Activated CD4-positive, CD25-positive, alpha-beta regulatory T cell treated with anti-CD3 and anti-CD28 coated beads, Interleukin-2, amount 50 U/mL, for 24 hours (primary cell): ENCODE results near the gene COPZ2.
"Not testable (repeated sequence)": the region's sequence is repeated elsewhere in the genome, so short reads cannot be mapped to it uniquely, and the experiment has no call there.

Source experiments
- ATAC-seq, 2 donors: fragments of 150-1000 bp; cut with Tn5 transposase; one replicate each; pipeline ENCODE4 v1.10.0; 2021; ENCODE audit warnings: mild to moderate bottlenecking in 1 of 2, moderate library complexity in 1 of 2

COPZ2 gene

DNA sequence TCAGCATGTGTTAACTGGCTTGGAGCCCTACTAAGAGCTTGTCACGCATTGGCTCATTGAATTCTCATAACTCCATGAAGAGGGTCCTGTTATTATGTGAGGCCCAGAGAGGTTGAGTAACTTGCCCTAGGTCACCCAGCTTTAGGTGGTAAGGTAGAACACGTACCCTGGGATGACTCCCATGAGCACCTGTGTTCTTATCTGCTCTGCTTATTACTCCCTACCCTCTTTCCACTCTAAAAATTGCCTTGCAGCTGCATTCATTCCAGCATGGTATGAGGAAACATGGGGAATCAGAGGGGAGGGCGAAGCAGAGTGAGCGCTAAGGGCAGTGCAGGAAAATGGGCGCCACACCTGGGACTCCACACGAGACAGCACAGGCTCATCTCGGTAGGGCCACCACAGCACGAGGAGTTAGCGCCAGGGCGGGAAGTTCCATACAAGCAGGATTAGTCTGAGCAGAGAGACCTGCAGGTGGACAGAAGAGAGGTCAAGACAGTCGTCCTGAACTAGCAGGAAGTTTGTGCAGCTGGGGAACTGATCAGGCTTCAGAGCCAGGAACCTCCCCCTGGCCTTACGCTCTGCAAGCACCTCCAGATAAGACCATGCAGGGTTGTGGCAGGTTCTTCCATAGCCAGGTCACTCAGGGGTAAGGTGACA lies 10.1 kb downstream of the COPZ2 start:
- no peak for ATAC-seq

GRCh38 chr17:48026502-48027321 lies 10.9 kb downstream of the COPZ2 start:
- peak in 1 of 2 donors; percentile 5 for ATAC-seq

- ATAC-seq, result no peak
Measured at GRCh38 chr17:48025904-48026501, 11.6 kb downstream of the COPZ2 start.

GRCh38 chr17:48025040-48025903 lies 12.3 kb downstream of the COPZ2 start:
- ATAC-seq, result peak; percentile 93 to 94

DNA sequence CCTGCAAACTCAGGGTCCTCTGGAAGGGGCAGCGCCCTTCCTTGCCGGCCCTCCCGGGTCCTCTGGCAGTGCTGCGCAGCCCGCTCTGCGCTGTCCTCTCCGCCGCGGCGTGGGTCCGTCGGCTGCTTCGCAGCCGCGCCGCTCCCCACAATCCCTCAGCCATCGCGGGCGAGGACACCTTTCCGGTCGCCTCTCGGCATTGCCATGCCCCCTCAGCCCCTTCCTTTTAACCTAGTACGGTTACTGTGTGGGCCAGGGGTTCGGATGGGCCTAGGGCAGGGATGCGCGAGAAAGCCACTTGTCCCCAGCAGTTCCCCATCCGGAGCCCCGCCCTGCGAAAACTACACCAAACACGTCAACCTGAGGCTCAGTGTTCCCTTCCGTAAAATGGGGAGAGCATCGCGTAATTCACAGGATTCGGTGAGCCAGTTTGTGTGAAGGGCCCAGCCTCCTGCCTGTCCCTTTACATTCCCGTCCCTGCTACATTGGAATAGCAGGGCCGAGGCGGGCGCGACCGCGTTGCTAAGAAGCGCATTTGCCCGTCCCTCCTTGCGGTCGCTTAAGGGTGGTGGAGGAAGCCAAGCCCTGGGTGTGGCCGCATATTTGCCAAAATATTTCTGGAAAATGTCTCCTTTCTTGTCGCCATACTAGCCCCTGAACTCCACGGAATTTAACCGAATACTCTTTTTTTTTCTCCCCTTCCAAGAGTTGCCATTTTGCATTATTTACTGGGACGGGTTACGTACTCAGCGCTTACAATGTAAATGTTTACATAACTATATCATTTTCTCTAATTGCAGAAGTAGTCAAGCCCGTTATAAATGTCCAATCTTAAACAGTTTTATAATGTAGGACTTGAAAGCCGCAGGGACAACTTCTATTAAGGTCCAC lies 13.2 kb downstream of the COPZ2 start:
- ATAC-seq, result peak; percentile 2 to 5

- peak in 1 of 2 donors; percentile 2 for ATAC-seq
Measured at GRCh38 chr17:48023400-48024148, 14.0 kb downstream of the COPZ2 start.

DNA sequence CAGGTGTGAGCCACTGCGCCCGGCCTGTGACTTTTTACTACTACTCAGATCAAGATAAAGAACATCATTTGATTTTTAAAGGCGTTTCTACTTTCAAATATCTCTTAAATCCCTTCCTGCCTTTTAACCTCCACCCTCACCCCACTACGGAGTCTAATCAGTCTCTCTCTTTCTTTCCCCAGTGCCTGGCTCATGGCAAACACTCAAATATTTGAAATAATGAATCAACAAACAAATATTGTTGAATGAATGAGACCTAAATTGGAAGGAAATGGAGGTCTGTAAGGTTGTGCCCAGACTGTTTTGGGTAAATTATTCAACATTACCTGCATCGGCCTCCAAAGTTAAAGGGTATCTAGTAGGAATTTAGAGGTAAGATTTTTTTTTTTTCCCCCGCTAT lies 14.7 kb downstream of the COPZ2 start:
- no peak for ATAC-seq

DNA sequence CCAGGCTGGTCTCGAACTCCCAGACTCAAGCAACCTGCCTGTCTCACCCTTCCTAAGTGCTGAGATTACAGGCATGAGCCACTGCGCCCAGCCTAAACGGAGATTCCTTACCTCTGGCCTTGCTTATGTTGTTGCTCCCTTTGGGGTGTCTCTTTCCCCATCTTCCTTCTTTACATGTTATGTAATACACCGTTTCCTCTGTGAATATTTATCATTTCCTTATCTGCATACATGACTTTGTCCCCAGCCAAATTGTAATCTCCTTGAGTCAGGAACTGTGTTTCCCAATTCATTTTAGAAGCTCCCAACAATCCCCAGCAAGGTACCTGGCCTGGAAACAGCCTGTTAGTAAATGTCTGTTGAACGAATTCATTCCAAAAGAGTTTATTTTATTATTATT lies 15.7 kb downstream of the COPZ2 start:
- no peak for ATAC-seq

DNA sequence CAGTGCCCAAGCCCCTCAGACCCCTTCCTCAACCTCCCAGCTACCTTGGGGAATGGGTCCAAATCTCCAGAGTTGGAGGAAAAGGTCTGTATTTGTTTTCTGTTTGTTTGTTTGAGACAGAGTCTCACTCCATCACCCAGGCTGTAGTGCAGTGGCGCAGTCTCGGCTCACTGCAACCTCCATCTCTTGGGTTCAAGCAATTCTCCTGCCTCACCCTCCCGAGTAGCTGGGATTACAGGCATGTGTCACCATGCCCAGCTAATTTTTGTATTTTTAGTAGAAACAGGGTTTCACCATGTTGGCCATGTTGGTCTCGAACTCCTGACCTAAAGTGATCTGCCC lies 19.8 kb downstream of the COPZ2 start:
- not testable (repeated sequence) for ATAC-seq

- ATAC-seq, result no peak
Measured at GRCh38 chr17:48016112-48016511, 21.5 kb downstream of the COPZ2 start.

DNA sequence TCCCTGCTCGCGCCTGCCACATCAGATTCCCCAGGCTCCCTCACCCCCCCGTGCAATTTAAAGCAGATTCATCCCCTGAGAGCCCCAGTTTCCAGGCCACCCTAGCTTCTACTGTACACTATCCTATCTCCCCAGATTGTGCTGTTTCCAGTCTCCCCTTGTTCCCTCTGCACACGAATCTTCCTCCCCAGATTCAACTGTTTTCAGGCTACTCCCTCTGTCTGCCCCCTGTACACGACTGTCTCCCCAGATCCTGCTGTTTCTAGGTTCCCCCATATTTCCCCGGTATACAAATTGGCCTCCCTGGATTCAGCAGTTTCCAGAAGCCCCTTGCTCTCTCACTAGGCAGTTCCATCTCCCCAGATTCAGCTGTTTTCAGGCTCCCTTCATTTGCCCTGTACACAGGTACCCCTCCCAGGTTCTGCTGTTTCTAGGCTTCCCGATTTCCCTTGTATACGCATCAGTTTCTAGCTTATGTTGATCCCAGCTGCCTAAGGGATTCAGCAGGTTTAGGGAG lies 22.9 kb downstream of the COPZ2 start:
- no peak for ATAC-seq

DNA sequence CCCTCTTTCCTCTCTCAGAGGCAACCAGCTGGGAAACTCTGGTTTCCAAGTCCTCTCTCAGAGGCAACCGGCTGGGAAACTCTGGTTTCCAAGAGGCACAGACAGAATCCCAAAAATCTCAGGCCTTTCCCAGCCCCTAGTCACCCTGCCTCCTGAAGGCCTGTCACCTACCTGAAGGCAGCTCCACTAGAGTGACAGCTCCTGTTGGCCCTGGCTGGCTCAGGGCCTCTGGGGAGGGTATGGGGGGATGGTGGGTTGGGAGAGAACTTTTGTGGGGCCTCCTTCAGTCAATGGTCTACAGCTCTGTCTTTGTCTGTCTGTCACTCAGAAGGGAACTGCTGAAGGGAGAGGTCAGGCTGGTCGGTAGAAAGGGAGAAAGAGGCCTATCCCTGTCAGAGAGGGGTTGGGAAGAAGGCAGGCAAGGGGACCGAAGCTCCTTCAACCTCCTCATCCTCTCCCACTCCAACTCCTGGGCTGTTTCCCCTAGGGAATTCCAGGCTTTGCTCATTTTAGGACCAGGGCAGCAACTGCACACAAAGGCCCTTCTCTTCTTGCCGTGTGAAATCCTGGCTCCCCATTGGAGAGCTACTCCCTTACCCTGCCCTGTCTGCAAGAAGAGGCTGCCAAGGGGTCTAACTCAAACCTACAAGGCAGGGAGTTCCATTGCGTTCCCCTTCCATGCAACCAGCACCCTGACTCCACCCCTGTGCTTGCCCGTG lies 23.6 kb downstream of the COPZ2 start:
- ATAC-seq, result no peak

GRCh38 chr17:48012654-48013053 lies 24.9 kb downstream of the COPZ2 start:
- no peak for ATAC-seq

DNA sequence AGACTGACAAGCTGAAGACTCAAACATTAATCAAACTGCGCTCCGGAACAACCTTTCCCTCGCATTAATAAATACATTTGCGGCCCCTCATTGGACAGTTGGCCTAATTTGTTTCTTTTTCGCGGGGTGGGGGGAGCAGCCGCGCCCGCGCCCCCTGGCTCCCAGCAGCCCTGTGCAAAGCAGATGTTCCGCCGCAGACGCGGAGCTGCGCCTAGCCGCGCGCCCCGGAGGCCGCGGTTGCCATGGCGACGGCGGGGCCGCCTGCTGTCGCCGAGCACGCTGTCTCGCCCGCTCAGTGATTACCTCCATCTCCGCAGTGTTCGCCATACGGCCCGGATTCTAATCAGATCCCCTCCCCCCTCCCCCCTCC lies 25.5 kb downstream of the COPZ2 start:
- ATAC-seq, result peak; percentile 77 to 85

DNA sequence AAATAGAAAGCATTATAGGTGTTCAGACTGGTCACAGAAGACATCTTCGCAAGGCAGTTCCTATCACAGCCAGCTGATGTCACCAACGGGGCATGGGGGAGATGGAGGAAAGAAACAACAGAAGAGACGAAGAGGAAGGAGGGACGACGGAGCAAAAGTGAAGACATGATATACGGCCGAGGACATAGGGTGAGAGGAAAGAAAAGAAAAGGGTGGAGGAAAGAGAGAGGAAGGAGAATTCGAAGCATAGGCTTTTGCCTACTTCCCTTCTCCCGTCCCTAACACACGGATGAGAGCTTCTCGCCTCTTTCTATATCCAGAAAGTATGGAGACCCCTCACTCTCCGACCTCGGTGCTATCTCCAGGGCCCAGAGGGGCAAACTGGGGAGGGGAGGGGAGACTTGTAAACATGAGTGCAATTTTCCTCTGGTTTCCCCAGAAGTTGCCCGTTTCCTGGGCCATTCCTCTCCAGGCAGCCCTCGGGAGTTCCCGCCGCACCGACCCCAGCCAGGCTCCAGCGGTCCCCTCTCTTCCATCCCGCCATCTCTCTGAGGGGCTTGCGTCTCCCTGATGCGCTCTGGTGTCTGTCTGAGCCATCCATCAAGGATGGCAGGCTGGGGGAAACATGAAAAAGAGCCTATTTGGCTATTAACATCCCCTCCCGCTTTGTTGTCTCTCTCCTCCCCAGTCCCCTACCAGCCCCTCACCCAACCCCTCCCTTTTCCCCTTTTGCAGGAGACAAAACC lies 26.0 kb downstream of the COPZ2 start:
- peak; percentile 58 to 59 for ATAC-seq

DNA sequence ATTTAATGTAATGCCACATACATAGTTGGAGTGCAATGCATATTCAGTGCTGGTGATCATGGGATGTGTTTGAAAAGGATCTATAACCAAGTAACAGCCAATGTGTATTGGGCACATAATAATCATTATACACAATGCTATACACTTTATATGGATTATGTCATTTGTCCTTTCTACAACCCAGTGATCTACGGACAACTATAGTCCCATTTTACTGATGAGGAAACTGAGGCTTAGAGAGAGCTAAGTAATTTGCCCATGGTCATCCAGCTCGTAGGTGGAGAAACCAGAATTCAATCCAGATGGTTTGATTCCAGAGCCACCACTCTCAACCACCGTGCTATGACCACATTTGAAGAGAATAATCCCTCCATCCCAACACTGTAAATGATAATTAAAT lies 27.4 kb downstream of the COPZ2 start:
- no peak for ATAC-seq

- ATAC-seq, result no peak
Measured at GRCh38 chr17:48006936-48007709, 30.5 kb downstream of the COPZ2 start.

DNA sequence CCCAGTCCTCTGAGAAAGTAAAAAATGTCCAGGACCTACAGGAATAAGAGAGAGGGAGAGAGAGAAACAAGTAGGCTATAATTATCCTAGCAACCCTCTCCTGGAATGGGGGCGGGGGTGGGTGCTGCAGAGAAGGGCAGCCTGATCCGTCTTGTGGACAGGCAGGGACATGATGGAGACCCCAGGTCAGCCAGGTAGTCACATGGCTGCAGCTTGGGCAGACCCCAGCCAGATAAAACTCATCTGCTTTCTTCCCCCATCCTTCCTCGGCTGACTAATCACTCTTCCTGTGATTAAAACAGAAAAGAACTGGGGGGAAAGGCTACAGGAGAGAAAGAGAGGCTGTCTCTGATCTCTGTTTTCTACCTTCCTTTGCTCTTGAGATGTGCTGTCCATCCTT lies 32.6 kb downstream of the COPZ2 start:
- no peak for ATAC-seq
